PC-3 (cell line): ENCODE data around the gene SEMA3F. TPM values are rescaled to one million over a fixed set of nuclear protein-coding genes. Genes with fewer than 3 reads are reported as not detected.

Experiments used
- ATAC-seq: fragments of 200-7000 bp; cut with Tn5 transposase; 2 replicates; pipeline ENCODE4 v1.9.1; 2020; ENCODE audit warnings: mild to moderate bottlenecking, moderate library complexity
- BruUV-seq: library from RNA; stranded (reverse); fragments of 400-500 nt; replicated peaks from 2 replicates; lab custom pipeline; 2021; lab: Mats Ljungman, UMichigan
- CTCF ChIA-PET: fragments of 300-600 bp; sonication (Branson Sonifier 250); formaldehyde crosslinking; loops from one replicate; lab custom pipeline; 2022; ENCODE audit warnings: antibody characterized with exemption; lab: Charles Lee
- POLR2A ChIA-PET: fragments of 300-600 bp; sonication (Branson Sonifier 250); formaldehyde crosslinking; loops from one replicate; lab custom pipeline; 2022; ENCODE audit warnings: antibody characterized with exemption; ENCODE audit not compliant: unreplicated experiment; lab: Charles Lee
- DNase-seq: peaks from one replicate; pipeline ENCODE4 v3.0.0-alpha.2; 2015
- H2AFZ ChIP-seq: fragments of 300-600 bp; sonication (generic); 2 replicates; pipeline ENCODE4 v1.6.0; 2016; ENCODE audit warnings: antibody characterized with exemption, low read length
- H3F3A ChIP-seq: fragments of 300-600 bp; sonication (generic); one replicate; pipeline ENCODE4 v1.6.0; 2017; ENCODE audit warnings: antibody characterized with exemption, low read length, control low read depth, mild to moderate bottlenecking; ENCODE audit not compliant: unreplicated experiment
- H3K27ac ChIP-seq: fragments of 300-600 bp; sonication (generic); 2 replicates; pipeline ENCODE4 v1.5.1; 2016; ENCODE audit warnings: mild to moderate bottlenecking, low read length
- H3K27me3 ChIP-seq: fragments of 300-600 bp; sonication (generic); 2 replicates; pipeline ENCODE4 v1.6.1; 2016; ENCODE audit warnings: low read length, mixed read lengths
- H3K36me3 ChIP-seq: fragments of 300-600 bp; sonication (generic); 2 replicates; pipeline ENCODE4 v1.6.1; 2016; ENCODE audit warnings: low read depth, mixed run types, low read length, mixed read lengths
- H3K4me1 ChIP-seq: fragments of 300-600 bp; sonication (generic); 2 replicates; pipeline ENCODE4 v1.5.1; 2016; ENCODE audit warnings: low read length; ENCODE audit not compliant: insufficient read depth
- H3K4me2 ChIP-seq: fragments of 300-600 bp; sonication (generic); 2 replicates; pipeline ENCODE4 v1.6.0; 2016; ENCODE audit warnings: low read length
- H3K4me3 ChIP-seq: fragments of 300-600 bp; sonication (generic); 2 replicates; pipeline ENCODE4 v1.5.1; 2016; ENCODE audit warnings: mild to moderate bottlenecking, low read length, mixed read lengths
- H3K79me2 ChIP-seq: fragments of 300-600 bp; sonication (generic); 2 replicates; pipeline ENCODE4 v1.6.1; 2017; ENCODE audit warnings: low read length, mixed read lengths
- H3K9ac ChIP-seq: fragments of 300-600 bp; sonication (generic); 2 replicates; pipeline ENCODE4 v1.6.0; 2016; ENCODE audit warnings: mild to moderate bottlenecking, low read length
- H3K9me2 ChIP-seq: fragments of 300-600 bp; sonication (generic); replicated peaks from 2 replicates; pipeline ENCODE4 v1.6.1; 2016; ENCODE audit warnings: mixed run types, low read length, mixed read lengths
- H3K9me3 ChIP-seq: fragments of 300-600 bp; sonication (generic); 2 replicates; pipeline ENCODE4 v1.6.1; 2016; ENCODE audit warnings: low read length, mixed read lengths
- H4K20me1 ChIP-seq: fragments of 300-600 bp; sonication (generic); 2 replicates; pipeline ENCODE4 v1.6.1; 2016; ENCODE audit warnings: low read length, mixed read lengths
- CTCF ChIP-seq: fragments of 300-600 bp; sonication (generic); conservative IDR thresholded peaks from 2 replicates; pipeline ENCODE4 v1.5.1; 2017; ENCODE audit warnings: antibody characterized with exemption, low read depth, mild to moderate bottlenecking, low read length
- EZH2 ChIP-seq: fragments of 300-600 bp; sonication (generic); IDR thresholded peaks from one replicate; pipeline ENCODE4 v1.6.1; 2017; ENCODE audit warnings: antibody characterized with exemption, mild to moderate bottlenecking, low read length; ENCODE audit not compliant: unreplicated experiment
- EZH2phosphoT487 ChIP-seq: fragments of 300-600 bp; sonication (generic); IDR thresholded peaks from 2 replicates; pipeline ENCODE4 v1.6.1; 2018; ENCODE audit warnings: mild to moderate bottlenecking, antibody characterized with exemption, low read length, borderline replicate concordance
- intact Hi-C: fragments of 100-400 bp; cut with micrococcal nuclease; formaldehyde crosslinking; loops from 2 replicates; pipeline ENCODE4 v1.9.0; 2023
- total RNA-seq: library from RNA; depleted of rRNA; stranded (reverse); fragments of >200 nt; gene quantifications from 2 replicates; pipeline ENCODE4 v1.2.3, GENCODE V29; 2014

Gene SEMA3F
- total RNA-seq, 1 experiment from 2014 or later = 50.5 TPM

GRCh38 chr3:50204804-50205412, 49.8 kb downstream of the SEMA3F start, which contains the start of gene SLC38A3:
Gene SLC38A3 (plus strand): TSS chr3:50205271. CDS start chr3:50214200, 8,929 bp downstream.
- Histone ChIP-seq H2AFZ (peak within 1 kb of the TSS; percentile 57; the same call in 1 of the 2 replicates), H3K27ac (no peak within 1 kb of the TSS), H3K27me3 (0 out of 2 replicates have a peak, but pooled peaks cover 10% of the 10 kb centered on the region), H3K4me1 (no peaks in the 10 kb centered on the region), H3F3A (no peaks in the 10 kb centered on the region), H3K4me3 (peak within 1 kb of the TSS; percentile 55), H4K20me1 (no peaks in the 10 kb centered on the region), H3K79me2 (no peaks in the 10 kb centered on the region), H3K9me3 (no peaks in the 10 kb centered on the region), H3K36me3 (no peaks in the 10 kb centered on the region), H3K9ac (no peak within 1 kb of the TSS), H3K9me2 (no peaks in the 10 kb centered on the region), H3K4me2 (peak within 1 kb of the TSS; percentile 72)
- TF ChIP-seq EZH2phosphoT487 (no peak), EZH2 (no peak), CTCF (no peak)
- intact Hi-C loops = no loop called here
- ChIA-PET POLR2A (no interaction called here), CTCF (no interaction called here)
- DNase-seq (no peak), ATAC-seq (peak; percentile 23)
- BruUV-seq = no TSS peak

- POLR2A ChIA-PET = no interaction called here
- DNase-seq (no peak), ATAC-seq (peak; percentile 7; the same call in 1 of the 2 replicates)
- peak overlapping the region; percentile 72 for H3K4me2 ChIP-seq
- H3K4me1 ChIP-seq = no peaks in the 10 kb centered on the region
- no peaks in the 10 kb centered on the region for H3K79me2 ChIP-seq
- no peaks in the 10 kb centered on the region for H3K36me3 ChIP-seq
- no peaks in the 10 kb centered on the region for H3F3A ChIP-seq
- intact Hi-C loops = no loop called here
- 0 out of 2 replicates have a peak, but pooled peaks cover 10% of the 10 kb centered on the region for H3K27me3 ChIP-seq
- peak overlapping the region; percentile 55 for H3K4me3 ChIP-seq
- H3K9ac ChIP-seq = no peak overlapping the region
- peak overlapping the region; percentile 57; the same call in 1 of the 2 replicates for H2AFZ ChIP-seq
- H3K9me2 ChIP-seq = no peaks in the 10 kb centered on the region
- H4K20me1 ChIP-seq = no peaks in the 10 kb centered on the region
- no peak overlapping the region for H3K27ac ChIP-seq
- no peak for TF ChIP-seq EZH2
- TF ChIP-seq EZH2phosphoT487 = no peak
- TF ChIP-seq CTCF = no peak
- CTCF ChIA-PET = no interaction called here
- H3K9me3 ChIP-seq = no peaks in the 10 kb centered on the region
- BruUV-seq = no TSS peak
Measured at GRCh38 chr3:50205413-50206276, 50.5 kb downstream of the SEMA3F start.
